MM.1S (cell line): ENCODE data around the gene KIAA0513.

Experiments used
- DNase-seq: peaks from one replicate; pipeline ENCODE4 v3.0.0-alpha.2; 2015
- H2AFZ ChIP-seq: fragments of 300-600 bp; sonication (generic); 2 replicates; pipeline ENCODE4 v1.6.0; 2016; ENCODE audit warnings: antibody characterized with exemption, low read length
- H3F3A ChIP-seq: fragments of 300-600 bp; sonication (generic); 2 replicates; pipeline ENCODE4 v1.6.1; 2016; ENCODE audit warnings: mild to moderate bottlenecking, antibody characterized with exemption, low read length, moderate library complexity, mixed read lengths; ENCODE audit not compliant: insufficient read depth
- H3K27ac ChIP-seq: fragments of 300-600 bp; sonication (generic); 2 replicates; pipeline ENCODE4 v1.5.1; 2016; ENCODE audit warnings: mild to moderate bottlenecking, low read length
- H3K27me3 ChIP-seq: fragments of 300-600 bp; sonication (generic); replicated peaks from 2 replicates; pipeline ENCODE4 v1.6.0; 2016; ENCODE audit warnings: low read length; ENCODE audit not compliant: insufficient read depth
- H3K36me3 ChIP-seq: fragments of 300-600 bp; sonication (generic); replicated peaks from 2 replicates; pipeline ENCODE4 v1.6.1; 2016; ENCODE audit warnings: mild to moderate bottlenecking, low read length, mixed read lengths; ENCODE audit not compliant: insufficient read depth
- H3K4me1 ChIP-seq: fragments of 300-600 bp; sonication (generic); 2 replicates; pipeline ENCODE4 v1.6.1; 2016; ENCODE audit warnings: low read length, mixed read lengths
- H3K4me2 ChIP-seq: fragments of 300-600 bp; sonication (generic); 2 replicates; pipeline ENCODE4 v1.6.0; 2016; ENCODE audit warnings: low read depth, low read length
- H3K4me3 ChIP-seq: fragments of 300-600 bp; sonication (generic); 2 replicates; pipeline ENCODE4 v1.5.1; 2016; ENCODE audit warnings: low read length, mixed read lengths
- H3K79me2 ChIP-seq: fragments of 300-600 bp; sonication (generic); 2 replicates; pipeline ENCODE4 v1.6.1; 2016; ENCODE audit warnings: mixed run types, low read length, mixed read lengths
- H3K9ac ChIP-seq: fragments of 300-600 bp; sonication (generic); 2 replicates; pipeline ENCODE4 v1.6.1; 2016; ENCODE audit warnings: low read length, mixed read lengths
- H3K9me2 ChIP-seq: fragments of 300-600 bp; sonication (generic); replicated peaks from 2 replicates; pipeline ENCODE4 v1.6.1; 2016; ENCODE audit warnings: mild to moderate bottlenecking, low read length, mixed read lengths; ENCODE audit not compliant: insufficient read depth
- H3K9me3 ChIP-seq: fragments of 300-600 bp; sonication (generic); replicated peaks from 2 replicates; pipeline ENCODE4 v1.6.1; 2016; ENCODE audit warnings: mild to moderate bottlenecking, low read length, mixed read lengths; ENCODE audit not compliant: insufficient read depth
- H4K20me1 ChIP-seq: fragments of 300-600 bp; sonication (generic); 2 replicates; pipeline ENCODE4 v1.6.1; 2016; ENCODE audit warnings: mild to moderate bottlenecking, low read length, moderate library complexity, mixed read lengths; ENCODE audit not compliant: insufficient read depth
- EZH2 ChIP-seq: fragments of 300-600 bp; sonication (generic); optimal IDR thresholded peaks from 2 replicates; pipeline ENCODE3; 2017; ENCODE audit warnings: low read depth, mild to moderate bottlenecking, antibody characterized with exemption, low read length, mixed read lengths
- EZH2phosphoT487 ChIP-seq: fragments of 300-600 bp; sonication (generic); IDR thresholded peaks from 2 replicates; pipeline ENCODE4 v1.6.1; 2018; ENCODE audit warnings: antibody characterized with exemption, low read length
- TF ChIP-seq, protein P1 (sequence below): fragments of 300-600 bp; sonication (generic); IDR thresholded peaks from 2 replicates; pipeline ENCODE4 v1.5.1; 2016; ENCODE audit warnings: antibody characterized with exemption, low read length, mixed read lengths

KIAA0513 gene

GRCh38 chr16:84992717-84993075 is 34.9 kb upstream of the KIAA0513 start:
- H3F3A ChIP-seq: no peaks in the 10 kb centered on the region
- DNase-seq: no peak
- H3K9ac ChIP-seq: no peak overlapping the region
- no peak overlapping the region for H2AFZ ChIP-seq
- no peak overlapping the region for H3K4me3 ChIP-seq
- no peaks in the 10 kb centered on the region for H3K4me1 ChIP-seq
- H4K20me1 ChIP-seq: no peaks in the 10 kb centered on the region
- no peaks in the 10 kb centered on the region for H3K9me3 ChIP-seq
- H3K79me2 ChIP-seq: no peaks in the 10 kb centered on the region
- no peak for TF ChIP-seq EZH2phosphoT487
- TF ChIP-seq EZH2: no peak
- H3K36me3 ChIP-seq: no peaks in the 10 kb centered on the region
- H3K27me3 ChIP-seq: no peaks in the 10 kb centered on the region
- no peaks in the 10 kb centered on the region for H3K9me2 ChIP-seq
- no peak overlapping the region for H3K4me2 ChIP-seq
- no peak overlapping the region for H3K27ac ChIP-seq

DNA sequence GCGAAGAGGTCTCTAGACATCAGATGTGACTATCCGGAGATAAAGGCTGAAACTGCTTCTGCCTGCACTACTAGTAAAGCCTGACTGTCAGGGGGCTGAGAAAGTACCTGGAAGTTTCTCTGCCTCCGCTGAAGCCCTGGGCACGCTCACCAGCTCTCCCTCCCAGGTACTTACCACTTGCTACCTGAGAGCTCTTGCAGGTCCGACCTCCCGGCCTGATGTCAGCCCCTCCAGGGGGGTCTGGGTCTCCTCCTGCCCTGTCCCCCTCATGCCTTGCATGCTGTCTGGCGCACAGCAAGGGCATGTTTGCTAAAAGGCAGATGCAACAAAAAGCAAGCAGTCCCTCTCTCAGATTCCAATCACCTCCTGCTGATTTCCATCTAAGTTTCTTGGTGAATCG is 33.7 kb upstream of the KIAA0513 start:
- Histone ChIP-seq H3K4me2 (no peak overlapping the region), H3K36me3 (no peaks in the 10 kb centered on the region), H3K9me2 (no peaks in the 10 kb centered on the region), H3K9ac (no peak overlapping the region), H4K20me1 (no peaks in the 10 kb centered on the region), H3K4me1 (no peaks in the 10 kb centered on the region), H3K4me3 (no peak overlapping the region), H3K79me2 (no peaks in the 10 kb centered on the region), H3K27ac (no peak overlapping the region), H3K9me3 (no peaks in the 10 kb centered on the region), H3K27me3 (no peaks in the 10 kb centered on the region), H3F3A (no peaks in the 10 kb centered on the region), H2AFZ (no peak overlapping the region)
- DNase-seq: no peak
- no peak for TF ChIP-seq EZH2
- TF ChIP-seq, protein P1, sequence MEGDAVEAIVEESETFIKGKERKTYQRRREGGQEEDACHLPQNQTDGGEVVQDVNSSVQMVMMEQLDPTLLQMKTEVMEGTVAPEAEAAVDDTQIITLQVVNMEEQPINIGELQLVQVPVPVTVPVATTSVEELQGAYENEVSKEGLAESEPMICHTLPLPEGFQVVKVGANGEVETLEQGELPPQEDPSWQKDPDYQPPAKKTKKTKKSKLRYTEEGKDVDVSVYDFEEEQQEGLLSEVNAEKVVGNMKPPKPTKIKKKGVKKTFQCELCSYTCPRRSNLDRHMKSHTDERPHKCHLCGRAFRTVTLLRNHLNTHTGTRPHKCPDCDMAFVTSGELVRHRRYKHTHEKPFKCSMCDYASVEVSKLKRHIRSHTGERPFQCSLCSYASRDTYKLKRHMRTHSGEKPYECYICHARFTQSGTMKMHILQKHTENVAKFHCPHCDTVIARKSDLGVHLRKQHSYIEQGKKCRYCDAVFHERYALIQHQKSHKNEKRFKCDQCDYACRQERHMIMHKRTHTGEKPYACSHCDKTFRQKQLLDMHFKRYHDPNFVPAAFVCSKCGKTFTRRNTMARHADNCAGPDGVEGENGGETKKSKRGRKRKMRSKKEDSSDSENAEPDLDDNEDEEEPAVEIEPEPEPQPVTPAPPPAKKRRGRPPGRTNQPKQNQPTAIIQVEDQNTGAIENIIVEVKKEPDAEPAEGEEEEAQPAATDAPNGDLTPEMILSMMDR: no peak
- TF ChIP-seq EZH2phosphoT487: no peak

- Histone ChIP-seq H3K9ac (no peak overlapping the region), H2AFZ (no peak overlapping the region), H3K9me2 (no peaks in the 10 kb centered on the region), H3F3A (no peaks in the 10 kb centered on the region), H3K4me3 (no peak overlapping the region), H3K79me2 (0 out of 2 replicates have a peak, but pooled peaks cover 3% of the 10 kb centered on the region), H3K4me2 (no peak overlapping the region), H3K9me3 (no peaks in the 10 kb centered on the region), H4K20me1 (no peaks in the 10 kb centered on the region), H3K27me3 (no peaks in the 10 kb centered on the region), H3K4me1 (no peaks in the 10 kb centered on the region), H3K36me3 (no peaks in the 10 kb centered on the region), H3K27ac (no peak overlapping the region)
- DNase-seq: no peak
- TF ChIP-seq, protein P1: no peak
- TF ChIP-seq EZH2phosphoT487: no peak
- TF ChIP-seq EZH2: no peak
Observed at GRCh38 chr16:84995663-84996062, 31.9 kb upstream of the KIAA0513 start.

GRCh38 chr16:84996365-84996764 is 31.2 kb upstream of the KIAA0513 start:
- H3K27me3 ChIP-seq: no peaks in the 10 kb centered on the region
- H3K9ac ChIP-seq: no peak overlapping the region
- H3K4me1 ChIP-seq: no peaks in the 10 kb centered on the region
- H3K4me2 ChIP-seq: no peak overlapping the region
- no peak overlapping the region for H2AFZ ChIP-seq
- no peaks in the 10 kb centered on the region for H4K20me1 ChIP-seq
- no peaks in the 10 kb centered on the region for H3K9me2 ChIP-seq
- H3K9me3 ChIP-seq: no peaks in the 10 kb centered on the region
- no peak for TF ChIP-seq EZH2phosphoT487
- TF ChIP-seq, protein P1: no peak
- no peak for DNase-seq
- H3K4me3 ChIP-seq: no peak overlapping the region
- H3F3A ChIP-seq: no peaks in the 10 kb centered on the region
- no peak overlapping the region for H3K27ac ChIP-seq
- H3K79me2 ChIP-seq: 0 out of 2 replicates have a peak, but pooled peaks cover 5% of the 10 kb centered on the region
- H3K36me3 ChIP-seq: no peaks in the 10 kb centered on the region
